Upper lobe of left lung (tissue), 6 donors: ENCODE measurements around the gene TENM4. TPM values are rescaled to one million over a fixed set of nuclear protein-coding genes. Genes with fewer than 3 reads are reported as not detected.

Experiments used
- ATAC-seq, 2 donors: fragments of 200-7000 bp; cut with Tn5 transposase; one replicate each; pipeline ENCODE4 v1.9.1; 2022; ENCODE audit warnings: mild to moderate bottlenecking in 2 of 2, moderate library complexity in 2 of 2; ENCODE audit not compliant: low FRiP score in 2 of 2
- DNase-seq, 2 donors: peaks; one replicate each; pipeline ENCODE4 v3.0.0-alpha.2; 2019 to 2020
- H3K27ac ChIP-seq, 4 donors: fragments of 200-600 bp; sonication (generic); one replicate each; pipeline ENCODE4 v1.5.1; 2016 to 2019
- H3K27me3 ChIP-seq, 4 donors: fragments of 200-600 bp; sonication (generic); one replicate each; pipeline ENCODE4 v1.5.1; 2017 to 2019
- H3K36me3 ChIP-seq, 4 donors: fragments of 200-600 bp; sonication (generic); one replicate each; pipeline ENCODE4 v1.5.1; 2016 to 2019
- H3K4me1 ChIP-seq, 4 donors: fragments of 200-600 bp; sonication (generic); one replicate each; pipeline ENCODE4 v1.5.1; 2018 to 2019
- H3K4me3 ChIP-seq, 4 donors: fragments of 200-600 bp; sonication (generic); one replicate each; pipeline ENCODE4 v1.5.1; 2017 to 2019; ENCODE audit warnings: mild to moderate bottlenecking in 2 of 4, moderate library complexity in 1 of 4
- H3K9me3 ChIP-seq, 4 donors: fragments of 200-600 bp; sonication (generic); one replicate each; pipeline ENCODE4 v1.5.1; 2018 to 2019
- CTCF ChIP-seq, 6 experiments: fragments of 450-650 bp in 4 of 6; fragments of 200-600 bp in 2 of 6; sonication (generic) in 2 of 6; IDR thresholded peaks; one replicate each; pipeline ENCODE4 v1.5.1; 2016 to 2019; ENCODE audit warnings: antibody characterized with exemption in 6 of 6
- EP300 ChIP-seq, 4 donors: sonication (generic); formaldehyde crosslinking; IDR thresholded peaks; one replicate each; pipeline ENCODE4 v1.5.1; 2017; ENCODE audit warnings: antibody characterized with exemption in 4 of 4, control low read depth in 2 of 4
- POLR2A ChIP-seq, 4 donors: fragments of 450-650 bp; IDR thresholded peaks; one replicate each; pipeline ENCODE4 v1.5.1; 2016 to 2017; ENCODE audit warnings: antibody characterized with exemption in 4 of 4, mild to moderate bottlenecking in 2 of 4
- POLR2AphosphoS5 ChIP-seq, 2 donors: sonication (generic); formaldehyde crosslinking; IDR thresholded peaks; one replicate each; pipeline ENCODE4 v1.5.1; 2017; ENCODE audit warnings: antibody characterized with exemption in 2 of 2
- WGBS, 2 donors: methylation state at CpG; one replicate each; pipeline ENCODE4 v1.1.5; 2017 to 2018; 5-methylcytosine and 5-hydroxymethylcytosine counted together
- total RNA-seq, 6 donors: library from RNA; depleted of rRNA in 4 of 6; stranded (reverse); fragments of >200 nt in 4 of 6; gene quantifications; one replicate each; pipeline versions ENCODE4 v1.1.0 to v1.2.1, GENCODE V29; 2016 to 2021
- donor health status: DM: no; HTN: no; CAD: no; lungs with moderate emphysema.
- donor health status: DM: no; HTN: yes; CAD: no; lungs with severe emphysema.

Gene TENM4
- total RNA-seq, 6 donors from 2014 or later, result 0.11 to 20.0 (median 3.7) TPM

- WGBS, 2 donors, result 68 to 76% methylated on average over 3 of the region's 3 CpGs
- Histone ChIP-seq H3K9me3 (no peaks in the 10 kb centered on the region), H3K27me3 (no peaks in the 10 kb centered on the region), H3K4me3 (no peak overlapping the region), H3K27ac (no peak overlapping the region), H3K36me3 (no peaks in the 10 kb centered on the region), H3K4me1 (no peaks in the 10 kb centered on the region)
- DNase-seq (no peak), ATAC-seq (no peak)
- TF ChIP-seq EP300 (IDR thresholded peaks at IDR 0.05) (no peak), POLR2AphosphoS5 (IDR thresholded peaks at IDR 0.05) (no peak), POLR2A (IDR thresholded peaks at IDR 0.05) (no peak), CTCF (IDR thresholded peaks at IDR 0.05) (no peak)
Observed at GRCh38 chr11:79340535-79340934, 100.3 kb downstream of the TENM4 start.

GRCh38 chr11:79336797-79337517 lies 103.9 kb downstream of the TENM4 start:
- H3K9me3 ChIP-seq, result no peaks in the 10 kb centered on the region
- WGBS, 2 donors, result 71 to 75% methylated on average over 5 to 6 of the region's 6 CpGs
- H3K4me3 ChIP-seq, result no peak overlapping the region
- no peaks in the 10 kb centered on the region for H3K4me1 ChIP-seq
- TF ChIP-seq POLR2AphosphoS5 (IDR thresholded peaks at IDR 0.05) (no peak), EP300 (IDR thresholded peaks at IDR 0.05) (no peak), CTCF (IDR thresholded peaks at IDR 0.05) (no peak), POLR2A (IDR thresholded peaks at IDR 0.05) (no peak)
- no peak overlapping the region for H3K27ac ChIP-seq
- no peaks in the 10 kb centered on the region for H3K36me3 ChIP-seq
- ATAC-seq (no peak), DNase-seq (no peak)
- H3K27me3 ChIP-seq, result no peaks in the 10 kb centered on the region

- H3K4me3 ChIP-seq, result no peak overlapping the region
- DNase-seq (no peak), ATAC-seq (no peak)
- no peak overlapping the region for H3K27ac ChIP-seq
- no peaks in the 10 kb centered on the region for H3K27me3 ChIP-seq
- TF ChIP-seq POLR2AphosphoS5 (IDR thresholded peaks at IDR 0.05) (no peak), POLR2A (IDR thresholded peaks at IDR 0.05) (no peak), EP300 (IDR thresholded peaks at IDR 0.05) (no peak), CTCF (IDR thresholded peaks at IDR 0.05) (no peak)
- H3K4me1 ChIP-seq, result no peaks in the 10 kb centered on the region
- WGBS, 2 donors, result 76% methylated on average over 3 of the region's 3 CpGs
- H3K9me3 ChIP-seq, result no peaks in the 10 kb centered on the region
- no peaks in the 10 kb centered on the region for H3K36me3 ChIP-seq
Observed at GRCh38 chr11:79335681-79336080, 105.1 kb downstream of the TENM4 start.

- Histone ChIP-seq H3K4me3 (no peak overlapping the region), H3K36me3 (no peaks in the 10 kb centered on the region), H3K27ac (no peak overlapping the region), H3K27me3 (no peaks in the 10 kb centered on the region), H3K4me1 (no peaks in the 10 kb centered on the region), H3K9me3 (no peaks in the 10 kb centered on the region)
- 92 to 95% methylated on average over 2 of the region's 2 CpGs for WGBS, 2 donors
- DNase-seq, result no peak
- TF ChIP-seq POLR2AphosphoS5 (IDR thresholded peaks at IDR 0.05) (no peak), EP300 (IDR thresholded peaks at IDR 0.05) (no peak), CTCF (IDR thresholded peaks at IDR 0.05) (no peak), POLR2A (IDR thresholded peaks at IDR 0.05) (no peak)
- ATAC-seq, result no peak
Observed at GRCh38 chr11:79333355-79333754, 107.5 kb downstream of the TENM4 start.

GRCh38 chr11:79332017-79332416 lies 108.8 kb downstream of the TENM4 start:
- Histone ChIP-seq H3K36me3 (no peaks in the 10 kb centered on the region), H3K9me3 (no peaks in the 10 kb centered on the region), H3K27ac (no peak overlapping the region), H3K4me3 (no peak overlapping the region), H3K27me3 (no peaks in the 10 kb centered on the region), H3K4me1 (no peaks in the 10 kb centered on the region)
- WGBS, 2 donors, result 60 to 78% methylated on average over 2 of the region's 2 CpGs
- no peak for TF ChIP-seq POLR2A (IDR thresholded peaks at IDR 0.05)
- TF ChIP-seq EP300 (IDR thresholded peaks at IDR 0.05), result no peak
- no peak for TF ChIP-seq CTCF (IDR thresholded peaks at IDR 0.05)
- TF ChIP-seq POLR2AphosphoS5 (IDR thresholded peaks at IDR 0.05), result no peak
- ATAC-seq (no peak), DNase-seq (no peak)
